ENCODE measurements around the gene MOCS1.

- no peak for TF ChIP-seq CTCF (IDR thresholded peaks at IDR 0.05; ENCODE audit: low read depth, low read length)
- no peak for TF ChIP-seq EZH2phosphoT487 (IDR thresholded peaks at IDR 0.05; ENCODE audit: low read depth)
Observed at GRCh38 chr6:39917329-39917728, 16.9 kb downstream of the MOCS1 start.

All from OCI-LY3 (cell line).